HepG2 (cell line): ENCODE results near the gene MEGF11. TPM values are rescaled to one million over a fixed set of nuclear protein-coding genes. Genes with fewer than 3 reads are reported as not detected.

Experiments
- ATAC-seq: fragments of 200-7000 bp; cut with Tn5 transposase; 3 replicates; pipeline ENCODE4 v1.9.1; 2020; ENCODE audit warnings: mild to moderate bottlenecking, moderate library complexity
- BruUV-seq: library from RNA; stranded (reverse); fragments of 400-500 nt; replicated peaks from 2 replicates; lab custom pipeline; 2021; lab: Mats Ljungman, UMichigan
- CTCF ChIA-PET: fragments of 300-600 bp; formaldehyde crosslinking; extraction: SDS; loops from one replicate; lab custom pipeline; 2021; ENCODE audit warnings: low total read pairs, inconsistent platforms, low intra/inter-chr PET ratio; lab: Yijun Ruan, JAX
- POLR2A ChIA-PET: fragments of 350-600 bp; sonication (Branson Sonifier 250); formaldehyde crosslinking; loops from one replicate; lab custom pipeline; 2020; ENCODE audit warnings: antibody characterized with exemption, inconsistent platforms; lab: Yijun Ruan, JAX
- DNase-seq: peaks from one replicate; pipeline ENCODE4 v3.0.0-alpha.2; 2015; ENCODE audit warnings: low spot score
- FAIRE-seq: peaks from 3 replicates; lab custom pipeline; 2011; peaks lifted over from hg19 to GRCh38; lab: Jason Lieb, UNC
- H2AFZ ChIP-seq: one replicate; pipeline ENCODE4 v1.6.1; 2011; ENCODE audit warnings: low read length, inconsistent platforms
- H3K27ac ChIP-seq: fragments of 300-600 bp; 3 replicates; pipeline ENCODE4 v1.8.0; 2011; ENCODE audit warnings: mixed run types, mild to moderate bottlenecking, mixed read lengths, low read length, inconsistent platforms; ENCODE audit not compliant: insufficient read depth; ENCODE audit errors: extremely low read length
- H3K27me3 ChIP-seq, 2 experiments: fragments of 200-600 bp in 1 of 2; 2 replicates in 1 of 2; 3 replicates in 1 of 2; pipeline versions ENCODE4 v1.6.0 to v1.8.0; 2011; ENCODE audit warnings: low read length in 2 of 2, mild to moderate bottlenecking in 2 of 2, moderate library complexity in 2 of 2, inconsistent platforms in 1 of 2; ENCODE audit not compliant: insufficient read depth in 2 of 2, control insufficient read depth in 1 of 2
- H3K36me3 ChIP-seq, 2 experiments: fragments of 200-600 bp in 1 of 2; replicated peaks in 1 of 2; 2 replicates in 1 of 2; 3 replicates in 1 of 2; pipeline versions ENCODE4 v1.5.1 to v1.8.0; 2011; ENCODE audit warnings: low read length in 2 of 2, inconsistent platforms in 1 of 2; ENCODE audit not compliant: insufficient read depth in 2 of 2, control insufficient read depth in 1 of 2
- H3K4me1 ChIP-seq: 2 replicates; pipeline ENCODE4 v1.5.1; 2012; ENCODE audit warnings: low read length, inconsistent platforms; ENCODE audit not compliant: insufficient read depth
- H3K4me2 ChIP-seq: 2 replicates; pipeline ENCODE4 v1.6.0; 2011; ENCODE audit warnings: low read depth, low read length, inconsistent platforms
- H3K4me3 ChIP-seq, 3 experiments: fragments of 200-600 bp in 1 of 3; sonication (generic), shearing (Covaris generic) in 1 of 3; replicated peaks in 1 of 3; 2 replicates each; pipeline ENCODE4 v1.5.1; 2011 to 2016; ENCODE audit warnings: low read length in 3 of 3, inconsistent platforms in 2 of 3, low read depth in 2 of 3, mild to moderate bottlenecking in 2 of 3, control low read depth in 1 of 3, mixed read lengths in 1 of 3; ENCODE audit not compliant: insufficient read depth in 1 of 3
- H3K79me2 ChIP-seq: one replicate; pipeline ENCODE4 v1.6.1; 2011; ENCODE audit warnings: low read length, inconsistent platforms; ENCODE audit not compliant: insufficient read depth
- H3K9ac ChIP-seq: 2 replicates; pipeline ENCODE4 v1.6.0; 2011; ENCODE audit warnings: mild to moderate bottlenecking, low read depth, low read length, inconsistent platforms; ENCODE audit not compliant: insufficient read depth
- H3K9me3 ChIP-seq: 2 replicates; pipeline ENCODE4 v1.5.1; 2012; ENCODE audit warnings: mild to moderate bottlenecking, low read length
- H4K20me1 ChIP-seq: 2 replicates; pipeline ENCODE4 v1.6.0; 2011; ENCODE audit warnings: inconsistent platforms, mild to moderate bottlenecking, low read length, moderate library complexity; ENCODE audit not compliant: insufficient read depth
- JUND ChIP-seq: sonication (generic); formaldehyde crosslinking; IDR thresholded peaks from 2 replicates; pipeline ENCODE4 v1.8.0; 2022; ENCODE audit warnings: mild to moderate bottlenecking, missing genetic modification reagents
- ZHX2 ChIP-seq, 2 experiments: sonication (generic) in 1 of 2; formaldehyde crosslinking in 1 of 2; IDR thresholded peaks; 2 replicates each; pipeline versions ENCODE4 v1.6.1 to v1.9.0; 2014 to 2022; ENCODE audit warnings: antibody characterized with exemption in 1 of 2, borderline replicate concordance in 1 of 2, inconsistent platforms in 1 of 2, low read depth in 1 of 2, missing genetic modification reagents in 1 of 2
- WGBS: methylation state at CpG from one replicate; pipeline ENCODE4 v1.1.6; 2017; ENCODE audit warnings: low lambda C conversion rate; 5-methylcytosine and 5-hydroxymethylcytosine counted together
- in situ Hi-C: cut with HindIII; loops from 2 replicates; pipeline ENCODE4 v1.10.0; 2017; ENCODE audit warnings: low pct_unique_long_range_greater_than_20kb; ENCODE audit not compliant: extremely low pct_ligation_motif_present
- intact Hi-C: fragments of 100-400 bp; cut with micrococcal nuclease; formaldehyde crosslinking; loops from one replicate; pipeline ENCODE4 v1.10.0; 2022; ENCODE audit not compliant: unreplicated experiment
- polyA plus RNA-seq, 8 experiments: library from polyadenylated mRNA; depleted of rRNA in 3 of 8; stranded (reverse) in 7 of 8; unstranded in 1 of 8; fragments of >200 nt; fragmentation: Illumina TruSeq in 4 of 8; extraction: Trizol in 4 of 8; gene quantifications; 2 replicates each; pipeline versions ENCODE4 v1.2.1 to v1.2.3, GENCODE V29; 2011 to 2016; ENCODE audit warnings: low read depth in 4 of 8, missing spikeins in 1 of 8, mixed read lengths in 1 of 8; ENCODE audit not compliant: insufficient read depth in 1 of 8
- total RNA-seq, 5 experiments: library from RNA; depleted of rRNA; stranded (reverse); fragments of >200 nt; fragmentation: Illumina TruSeq; extraction: Trizol; gene quantifications; 2 replicates each; pipeline ENCODE4 v1.2.3, GENCODE V29; 2016; ENCODE audit warnings: low read depth in 1 of 5

MEGF11 gene
- total and polyA plus RNA-seq, 2 of the 13 experiments (the other 11 are each of a cell fraction or from before 2014, with no cell fraction given), result not detected

DNA sequence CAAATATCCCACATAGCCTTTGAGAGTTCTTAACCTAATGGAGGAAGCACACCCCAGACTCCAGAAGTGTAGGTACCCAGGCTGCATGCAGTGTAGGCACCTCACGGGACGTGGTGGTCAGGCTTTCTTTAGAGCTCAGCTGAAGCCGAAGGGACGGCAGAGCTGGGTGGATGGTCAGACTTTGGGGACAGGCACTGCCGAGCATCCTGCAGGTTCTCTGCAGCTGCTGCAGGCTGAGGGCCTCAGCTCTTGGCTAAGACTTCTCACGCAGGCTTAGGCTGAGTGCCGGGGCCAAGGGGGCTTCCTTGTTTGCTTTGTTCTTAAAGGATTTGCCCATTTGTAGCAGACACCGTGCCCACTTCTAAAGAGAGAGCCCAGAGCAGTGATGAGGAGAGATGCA, 207.2 kb downstream of the MEGF11 start:
- BruUV-seq, result no TSS peak
- no peak overlapping the region for H3K27ac ChIP-seq
- no peak for TF ChIP-seq ZHX2 (IDR thresholded peaks at IDR 0.05; ENCODE audit: low read depth)
- no peak for TF ChIP-seq ZHX2 (CRISPR knock-in tag; IDR thresholded peaks at IDR 0.05; ENCODE audit: borderline replicate concordance)
- no peak for TF ChIP-seq JUND
- TF ChIP-seq, all 625 proteins: peak for 0
- Histone ChIP-seq H3K27me3 (peaks cover 0 to 8% of the 10 kb centered on the region in 2 experiments; a peak in 2 of 5 replicates), H3K4me3 (no peak overlapping the region), H4K20me1 (no peaks in the 10 kb centered on the region), H3K4me2 (no peak overlapping the region), H3K9me3 (no peaks in the 10 kb centered on the region), H3K4me1 (peaks cover 16% of the 10 kb centered on the region), H3K79me2 (no peaks in the 10 kb centered on the region), H3K36me3 (no peaks in the 10 kb centered on the region), H2AFZ (no peak overlapping the region), H3K9ac (no peak overlapping the region)
- no peak for FAIRE-seq
- no peak for DNase-seq
- intact Hi-C loops (no loop called here), in situ Hi-C loops (no loop called here)
- CTCF ChIA-PET, result no interaction called here
- ATAC-seq, result no peak
- POLR2A ChIA-PET, result no interaction called here
- WGBS, result 36% methylated on average over 8 of the region's 8 CpGs
